Pancreas (tissue), 10 donors: Measurements from ENCODE around the gene TCF7. TPM values are rescaled to one million over a fixed set of nuclear protein-coding genes. Genes with fewer than 3 reads are reported as not detected.

Experiments used
- ATAC-seq, 4 donors: fragments of 200-7000 bp; cut with Tn5 transposase; one replicate each; pipeline versions ENCODE4 v1.8.0 to v1.9.1; 2020; ENCODE audit warnings: mild to moderate bottlenecking in 4 of 4, moderate library complexity in 4 of 4
- DNase-seq, 6 donors: peaks; one replicate each; pipeline ENCODE4 v3.0.0-alpha.2; 2020
- FAIRE-seq: peaks from 2 replicates; lab custom pipeline; 2012; peaks lifted over from hg19 to GRCh38; lab: Jason Lieb, UNC
- H3K27ac ChIP-seq, 4 donors: fragments of 200-600 bp; sonication (generic); 1 replicate in 3 of 4; 2 replicates in 1 of 4; pipeline versions ENCODE4 v1.5.0 to v1.8.0; 2020
- H3K27me3 ChIP-seq, 4 donors: fragments of 200-600 bp; one replicate each; pipeline ENCODE4 v1.8.0; 2021
- H3K36me3 ChIP-seq, 3 donors: fragments of 200-600 bp; sonication (generic) in 1 of 3; one replicate each; pipeline versions ENCODE4 v1.5.0 to v1.8.0; 2020 to 2021
- H3K4me1 ChIP-seq, 3 donors: fragments of 200-600 bp; one replicate each; pipeline ENCODE4 v1.8.0; 2021
- H3K4me3 ChIP-seq, 4 donors: fragments of 200-600 bp; sonication (generic) in 2 of 4; one replicate each; pipeline versions ENCODE4 v1.5.0 to v1.8.0; 2020 to 2021
- H3K9me3 ChIP-seq, 4 donors: fragments of 200-600 bp; one replicate each; pipeline ENCODE4 v1.8.0; 2021
- CTCF ChIP-seq, 4 donors: fragments of 200-600 bp; sonication (generic) in 3 of 4; IDR thresholded peaks; one replicate each; pipeline versions ENCODE4 v1.5.0 to v1.8.0; 2021; ENCODE audit warnings: antibody characterized with exemption in 4 of 4
- WGBS, 2 donors: extraction: QIAGEN DNeasy Blood & Tissue Kit; methylation state at CpG; one replicate each; pipeline ENCODE4 v1.1.7; 2013; 5-methylcytosine and 5-hydroxymethylcytosine counted together
- intact Hi-C, 3 donors: fragments of 100-400 bp; cut with DNase I; formaldehyde crosslinking; loops; one replicate each; pipeline versions ENCODE4 v1.11.1 to v1.14.2; 2022
- polyA plus RNA-seq, 2 donors: library from polyadenylated mRNA; stranded (reverse); fragments of 200-250 nt; gene quantifications; one replicate each; pipeline ENCODE4 v1.2.3, GENCODE V29; 2013
- total RNA-seq, 6 donors: library from RNA; stranded (reverse); fragmentation: NEBNext Ultra II Directional in 4 of 6; extraction: Animal tissue kit (Norgen Biotek cat#: 25700) in 4 of 6; gene quantifications; one replicate each; pipeline versions ENCODE4 v1.2.1 to v1.2.4, GENCODE V29; 2021 to 2023
- donor health status: healthy with polysubstance abuse.
- donor health status: DM: no; HTN: no; CAD: no; lungs with moderate emphysema.
- donor health status: DM: no; HTN: no; CAD: no.
- donor health status: control.
- donor health status: control.
- donor health status: Bipolar disorder and iron deficiency.
- donor health status: DM: yes; HTN: yes; CAD: no.
- donor health status: DM: no; HTN: no; CAD: no.
- donor health status: DM: no; HTN: no; CAD: no.
- donor health status: DM: yes; HTN: yes; CAD: no.

TCF7 gene
- total and polyA plus RNA-seq, 8 donors, result 1.9 to 13.1 (median 6.9) TPM

- Histone ChIP-seq H3K9me3 (no peaks in the 10 kb centered on the region), H3K4me3 (no peak overlapping the region), H3K36me3 (peaks cover 0 to 20% (median 6%) of the 10 kb centered on the region in 3 donors), H3K27me3 (no peaks in the 10 kb centered on the region), H3K27ac (no peak overlapping the region), H3K4me1 (no peaks in the 10 kb centered on the region)
- ATAC-seq, result no peak
- DNase-seq, result peak in 4 of 6 donors; percentile 0 to 47 (median 8)
- 76 to 84% methylated on average over 5 of the region's 5 CpGs for WGBS, 2 donors
- intact Hi-C loops, result loop anchor here in 1 of 3 donors (5.0 kb wide), 2 partner anchors 40 to 100 kb away; no protein-coding TSS in a partner anchor
- TF ChIP-seq CTCF (IDR thresholded peaks at IDR 0.05), result no peak
- no peak for FAIRE-seq
These were observed 27.6 kb downstream of the TCF7 start for GRCh38 chr5:134142052-134142451.

GRCh38 chr5:134142806-134143205 lies 28.3 kb downstream of the TCF7 start:
- 93 to 94% methylated on average over 12 of the region's 12 CpGs for WGBS, 2 donors
- Histone ChIP-seq H3K27me3 (no peaks in the 10 kb centered on the region), H3K4me3 (no peak overlapping the region), H3K9me3 (no peaks in the 10 kb centered on the region), H3K27ac (no peak overlapping the region), H3K4me1 (no peaks in the 10 kb centered on the region), H3K36me3 (peaks cover 0 to 20% (median 6%) of the 10 kb centered on the region in 3 donors)
- DNase-seq (peak in 2 of 6 donors; percentile 8 to 57), FAIRE-seq (no peak), ATAC-seq (no peak)
- intact Hi-C loops, result loop anchor here in 1 of 3 donors (5.0 kb wide), 2 partner anchors 41 to 101 kb away; no protein-coding TSS in a partner anchor
- no peak for TF ChIP-seq CTCF (IDR thresholded peaks at IDR 0.05)

GRCh38 chr5:134143431-134143830 lies 28.9 kb downstream of the TCF7 start:
- Histone ChIP-seq H3K27ac (no peak overlapping the region), H3K27me3 (no peaks in the 10 kb centered on the region), H3K36me3 (peaks cover 0 to 20% (median 6%) of the 10 kb centered on the region in 3 donors), H3K4me3 (no peak overlapping the region), H3K4me1 (no peaks in the 10 kb centered on the region), H3K9me3 (no peaks in the 10 kb centered on the region)
- 82 to 94% methylated on average over 5 of the region's 5 CpGs for WGBS, 2 donors
- DNase-seq (peak in 2 of 6 donors; percentile 4 to 15), FAIRE-seq (no peak), ATAC-seq (no peak)
- TF ChIP-seq CTCF (IDR thresholded peaks at IDR 0.05), result no peak
- intact Hi-C loops, result loop anchor here in 1 of 3 donors (5.0 kb wide), 2 partner anchors 41 to 101 kb away; no protein-coding TSS in a partner anchor

GRCh38 chr5:134143944-134144941 lies 29.8 kb downstream of the TCF7 start:
- TF ChIP-seq CTCF (IDR thresholded peaks at IDR 0.05), result no peak
- H3K36me3 ChIP-seq, result peaks cover 0 to 20% (median 9%) of the 10 kb centered on the region in 3 donors
- H3K27me3 ChIP-seq, result no peaks in the 10 kb centered on the region
- H3K4me1 ChIP-seq, result peaks cover 0 to 2% (median 0%) of the 10 kb centered on the region in 3 donors
- ATAC-seq (no peak), DNase-seq (peak in 2 of 6 donors; percentile 8 to 55), FAIRE-seq (no peak)
- 91 to 93% methylated on average over 10 of the region's 10 CpGs for WGBS, 2 donors
- intact Hi-C loops, result loop anchor here in 1 of 3 donors (5.0 kb wide), 2 partner anchors 42 to 102 kb away; no protein-coding TSS in a partner anchor
- H3K27ac ChIP-seq, result no peak overlapping the region
- H3K9me3 ChIP-seq, result no peaks in the 10 kb centered on the region
- no peak overlapping the region for H3K4me3 ChIP-seq
